ENCODE measurements around the gene SLC25A6.

GRCh38 chrX:1433646-1434357 is 41.9 kb upstream of the SLC25A6 start:
- TF ChIP-seq CTCF (IDR thresholded peaks at IDR 0.05; ENCODE audit: insufficient read depth, low read depth, low read length) (no peak), EZH2 (IDR thresholded peaks at IDR 0.05; ENCODE audit: insufficient read depth, low read length) (no peak)
